Smooth muscle cell (in vitro differentiated cells): ENCODE data around the gene EPHA5. TPM values are rescaled to one million over a fixed set of nuclear protein-coding genes. Genes with fewer than 3 reads are reported as not detected.
A peak's percentile ranks its signal among the peaks of the same experiment; 100 is the strongest.

Source experiments
- DNase-seq: peaks from one replicate; lab custom pipeline; 2025; ENCODE audit not compliant: unreplicated experiment; lab: John Stamatoyannopoulos, UW
- H2AFZ ChIP-seq: fragments of 200-600 bp; sonication (generic); 2 replicates; pipeline ENCODE4 v1.6.0; 2016; ENCODE audit warnings: antibody characterized with exemption, low read depth, mild to moderate bottlenecking
- H3F3A ChIP-seq: fragments of 200-600 bp; sonication (generic); 2 replicates; pipeline ENCODE4 v1.6.0; 2017; ENCODE audit warnings: antibody characterized with exemption, low read depth
- H3K27ac ChIP-seq: fragments of 200-600 bp; sonication (generic); 2 replicates; pipeline ENCODE4 v1.5.1; 2016; ENCODE audit warnings: low read depth, mild to moderate bottlenecking
- H3K27me3 ChIP-seq: fragments of 200-600 bp; sonication (generic); 2 replicates; pipeline ENCODE4 v1.6.1; 2016; ENCODE audit warnings: low read depth, mild to moderate bottlenecking
- H3K36me3 ChIP-seq: fragments of 200-600 bp; sonication (generic); 2 replicates; pipeline ENCODE4 v1.5.1; 2016; ENCODE audit warnings: low read depth
- H3K4me1 ChIP-seq: fragments of 200-600 bp; sonication (generic); 2 replicates; pipeline ENCODE4 v1.5.1; 2016; ENCODE audit warnings: low read depth
- H3K4me2 ChIP-seq: fragments of 200-600 bp; sonication (generic); 2 replicates; pipeline ENCODE4 v1.6.0; 2016; ENCODE audit warnings: mild to moderate bottlenecking
- H3K4me3 ChIP-seq: fragments of 200-600 bp; sonication (generic); 2 replicates; pipeline ENCODE4 v1.5.1; 2016; ENCODE audit warnings: mild to moderate bottlenecking
- H3K79me2 ChIP-seq: fragments of 200-600 bp; sonication (generic); 2 replicates; pipeline ENCODE4 v1.6.0; 2016; ENCODE audit warnings: low read depth, mild to moderate bottlenecking
- H3K9ac ChIP-seq: fragments of 200-600 bp; sonication (generic); 2 replicates; pipeline ENCODE4 v1.6.0; 2016; ENCODE audit warnings: low read depth
- H3K9me3 ChIP-seq: fragments of 200-600 bp; sonication (generic); replicated peaks from 2 replicates; pipeline ENCODE4 v1.5.1; 2016; ENCODE audit warnings: low read depth
- H4K20me1 ChIP-seq: fragments of 200-600 bp; sonication (generic); 2 replicates; pipeline ENCODE4 v1.6.0; 2016; ENCODE audit warnings: low read depth
- WGBS: methylation state at CpG from one replicate; pipeline ENCODE4 v1.1.7; 2016; ENCODE audit warnings: low lambda C conversion rate; 5-methylcytosine and 5-hydroxymethylcytosine counted together
- polyA plus RNA-seq: library from polyadenylated mRNA; unstranded; fragments of >200 nt; fragmentation: Nextera tagmentation; extraction: Ambion mirVana; gene quantifications from 2 replicates; pipeline ENCODE4 v1.2.1, GENCODE V29; 2016
- total RNA-seq: library from RNA; depleted of rRNA; stranded (reverse); fragments of >200 nt; gene quantifications from 2 replicates; pipeline ENCODE4 v1.2.3, GENCODE V29; 2014
- TF ChIP-seq, protein P1 (sequence below): fragments of 200-600 bp; sonication (generic); IDR thresholded peaks from 2 replicates; pipeline ENCODE4 v1.5.1; 2017; ENCODE audit warnings: borderline replicate concordance, mild to moderate bottlenecking, antibody characterized with exemption; ENCODE audit not compliant: insufficient read depth, poor library complexity, severe bottlenecking

Gene EPHA5
- total and polyA plus RNA-seq, 2 experiments from 2014 or later, result 0.04 TPM; not detected in 1

DNA sequence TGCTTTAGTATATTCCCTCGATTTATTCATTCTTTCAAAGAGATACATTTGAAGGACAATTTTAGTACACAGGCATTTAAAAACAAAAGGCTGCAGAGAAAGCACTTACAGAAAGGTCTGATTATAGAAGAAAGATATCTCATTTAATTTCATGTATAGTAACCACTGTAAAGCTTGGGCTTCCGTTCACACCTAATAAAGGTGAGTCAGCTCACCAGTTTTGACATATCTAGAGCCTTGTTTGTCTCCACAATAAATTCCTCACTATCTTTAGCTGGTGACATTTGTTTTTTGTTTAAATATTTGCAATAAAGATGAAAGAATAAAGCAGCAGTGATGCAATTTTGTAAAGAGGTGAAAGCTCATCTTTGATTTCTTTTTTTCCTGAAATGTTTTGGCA lies 1.1 kb upstream of the EPHA5 start:
- no peak overlapping the region for H2AFZ ChIP-seq
- DNase-seq, result no peak
- peaks cover 30% of the 10 kb centered on the region for H3K4me1 ChIP-seq
- TF ChIP-seq, protein P1, sequence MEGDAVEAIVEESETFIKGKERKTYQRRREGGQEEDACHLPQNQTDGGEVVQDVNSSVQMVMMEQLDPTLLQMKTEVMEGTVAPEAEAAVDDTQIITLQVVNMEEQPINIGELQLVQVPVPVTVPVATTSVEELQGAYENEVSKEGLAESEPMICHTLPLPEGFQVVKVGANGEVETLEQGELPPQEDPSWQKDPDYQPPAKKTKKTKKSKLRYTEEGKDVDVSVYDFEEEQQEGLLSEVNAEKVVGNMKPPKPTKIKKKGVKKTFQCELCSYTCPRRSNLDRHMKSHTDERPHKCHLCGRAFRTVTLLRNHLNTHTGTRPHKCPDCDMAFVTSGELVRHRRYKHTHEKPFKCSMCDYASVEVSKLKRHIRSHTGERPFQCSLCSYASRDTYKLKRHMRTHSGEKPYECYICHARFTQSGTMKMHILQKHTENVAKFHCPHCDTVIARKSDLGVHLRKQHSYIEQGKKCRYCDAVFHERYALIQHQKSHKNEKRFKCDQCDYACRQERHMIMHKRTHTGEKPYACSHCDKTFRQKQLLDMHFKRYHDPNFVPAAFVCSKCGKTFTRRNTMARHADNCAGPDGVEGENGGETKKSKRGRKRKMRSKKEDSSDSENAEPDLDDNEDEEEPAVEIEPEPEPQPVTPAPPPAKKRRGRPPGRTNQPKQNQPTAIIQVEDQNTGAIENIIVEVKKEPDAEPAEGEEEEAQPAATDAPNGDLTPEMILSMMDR, result no peak
- H3K27ac ChIP-seq, result no peak overlapping the region
- H3K4me2 ChIP-seq, result no peak overlapping the region
- no peaks in the 10 kb centered on the region for H3K9me3 ChIP-seq
- no peak overlapping the region for H3K4me3 ChIP-seq
- WGBS, result 51% methylated on average over 2 of the region's 2 CpGs
- no peaks in the 10 kb centered on the region for H3K36me3 ChIP-seq
- H4K20me1 ChIP-seq, result no peaks in the 10 kb centered on the region
- peaks cover 3% of the 10 kb centered on the region for H3F3A ChIP-seq
- peaks cover 75% of the 10 kb centered on the region for H3K27me3 ChIP-seq
- H3K9ac ChIP-seq, result no peak overlapping the region
- H3K79me2 ChIP-seq, result no peaks in the 10 kb centered on the region

DNA sequence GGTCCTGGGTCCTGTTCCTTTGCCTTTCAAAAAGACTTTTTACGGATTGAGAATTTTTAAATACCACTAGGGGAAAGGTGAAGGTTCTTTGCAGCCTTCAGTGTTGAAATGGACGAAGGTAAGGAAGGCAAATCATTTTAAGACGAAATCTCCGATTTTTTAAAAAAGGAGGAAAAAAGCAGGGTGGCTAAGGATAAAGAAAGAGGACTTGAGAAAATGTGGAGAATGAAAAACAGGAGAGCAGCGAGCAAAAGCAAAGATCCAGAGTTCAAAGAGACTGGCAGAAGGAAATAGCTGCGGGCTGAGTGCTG lies 314 bp downstream of the EPHA5 start:
- H3K79me2 ChIP-seq, result no peaks in the 10 kb centered on the region
- H3K4me3 ChIP-seq, result peak overlapping the region; percentile 62
- DNase-seq, result no peak
- H3K9ac ChIP-seq, result no peak overlapping the region
- H3K4me1 ChIP-seq, result peaks cover 30% of the 10 kb centered on the region
- H3K27me3 ChIP-seq, result peaks cover 89% of the 10 kb centered on the region
- H3K4me2 ChIP-seq, result peak overlapping the region; percentile 89
- WGBS, result under 1% methylated on average over 6 of the region's 6 CpGs
- H3F3A ChIP-seq, result peaks cover 3% of the 10 kb centered on the region
- no peaks in the 10 kb centered on the region for H4K20me1 ChIP-seq
- peak overlapping the region; percentile 85 for H2AFZ ChIP-seq
- no peaks in the 10 kb centered on the region for H3K9me3 ChIP-seq
- TF ChIP-seq, protein P1, result no peak
- no peaks in the 10 kb centered on the region for H3K36me3 ChIP-seq
- no peak overlapping the region for H3K27ac ChIP-seq

DNA sequence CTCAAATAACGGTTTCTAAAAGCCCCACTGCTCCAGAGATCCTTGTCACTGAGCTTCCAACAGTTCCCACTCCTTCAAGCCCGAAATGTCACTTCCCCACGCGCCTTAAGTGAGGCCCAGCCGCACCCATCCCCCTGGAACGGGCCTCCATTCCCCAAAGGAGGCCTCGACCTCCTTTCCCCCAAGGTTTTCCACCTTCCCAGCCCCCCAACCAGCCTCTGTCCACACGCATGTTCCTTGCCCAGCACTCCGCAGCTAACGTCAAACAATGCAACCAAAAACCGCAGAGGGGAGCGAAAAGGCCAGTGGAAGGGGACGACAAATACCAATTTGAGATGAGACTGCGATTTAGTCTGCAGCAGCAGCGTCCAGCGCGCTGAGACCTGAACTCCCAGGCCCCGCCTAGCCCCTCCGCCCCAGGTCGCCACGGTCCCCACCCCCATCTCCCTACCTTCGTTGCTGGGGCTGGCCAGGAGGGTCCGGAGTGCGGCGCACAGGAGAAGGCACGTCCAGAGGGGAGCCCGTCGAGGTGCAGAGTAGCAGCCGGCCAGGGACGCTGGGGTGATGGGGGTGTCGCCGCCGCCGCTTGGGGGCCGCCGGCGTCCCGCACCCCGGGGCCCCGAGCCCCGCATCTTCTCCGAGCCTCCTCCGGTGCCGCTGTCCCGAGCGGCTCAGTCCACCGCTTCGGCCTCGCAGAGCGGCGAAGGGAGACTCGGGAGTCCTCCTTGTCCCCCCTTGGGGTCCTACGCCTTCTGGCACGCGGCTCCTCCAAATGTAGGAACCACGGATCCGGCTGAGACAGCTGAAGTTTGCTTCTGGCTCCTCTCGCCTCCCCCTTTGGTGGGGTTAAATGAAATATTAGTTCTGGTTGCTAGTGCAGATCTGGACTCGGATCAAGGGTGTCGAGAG lies 924 bp downstream of the EPHA5 start:
- H4K20me1 ChIP-seq, result no peaks in the 10 kb centered on the region
- no peak for DNase-seq
- TF ChIP-seq, protein P1, result no peak
- no peaks in the 10 kb centered on the region for H3K36me3 ChIP-seq
- H2AFZ ChIP-seq, result peak overlapping the region; percentile 85
- H3K79me2 ChIP-seq, result no peaks in the 10 kb centered on the region
- H3F3A ChIP-seq, result peaks cover 3% of the 10 kb centered on the region
- WGBS, result 3% methylated on average over 46 of the region's 60 CpGs
- peak overlapping the region; percentile 62 for H3K4me3 ChIP-seq
- peaks cover 30% of the 10 kb centered on the region for H3K4me1 ChIP-seq
- H3K27me3 ChIP-seq, result peaks cover 90% of the 10 kb centered on the region
- H3K4me2 ChIP-seq, result peak overlapping the region; percentile 89
- H3K9ac ChIP-seq, result no peak overlapping the region
- H3K27ac ChIP-seq, result no peak overlapping the region
- H3K9me3 ChIP-seq, result no peaks in the 10 kb centered on the region
